H54 (cell line): ENCODE results near the gene DAPK1.

Source experiments
- DNase-seq: peaks from one replicate; pipeline ENCODE4 v3.0.0; 2011; ENCODE audit warnings: low spot score, mixed read lengths; ENCODE audit not compliant: insufficient read length
- FAIRE-seq: peaks from 3 replicates; lab custom pipeline; 2011; peaks lifted over from hg19 to GRCh38; lab: Jason Lieb, UNC
- POLR2A ChIP-seq: IDR thresholded peaks from 2 replicates; pipeline ENCODE4 v1.6.1; 2011; ENCODE audit warnings: low read depth, mild to moderate bottlenecking, low read length

DAPK1 gene

GRCh38 chr9:87503430-87503829 lies 5.8 kb downstream of the DAPK1 start:
- no peak for DNase-seq
- FAIRE-seq = no peak
- no peak for TF ChIP-seq POLR2A

GRCh38 chr9:87503927-87504326 lies 6.3 kb downstream of the DAPK1 start:
- DNase-seq (no peak), FAIRE-seq (no peak)
- no peak for TF ChIP-seq POLR2A

- DNase-seq = no peak
- TF ChIP-seq POLR2A = no peak
- no peak for FAIRE-seq
Observed at GRCh38 chr9:87504938-87505337, 7.3 kb downstream of the DAPK1 start.

DNA sequence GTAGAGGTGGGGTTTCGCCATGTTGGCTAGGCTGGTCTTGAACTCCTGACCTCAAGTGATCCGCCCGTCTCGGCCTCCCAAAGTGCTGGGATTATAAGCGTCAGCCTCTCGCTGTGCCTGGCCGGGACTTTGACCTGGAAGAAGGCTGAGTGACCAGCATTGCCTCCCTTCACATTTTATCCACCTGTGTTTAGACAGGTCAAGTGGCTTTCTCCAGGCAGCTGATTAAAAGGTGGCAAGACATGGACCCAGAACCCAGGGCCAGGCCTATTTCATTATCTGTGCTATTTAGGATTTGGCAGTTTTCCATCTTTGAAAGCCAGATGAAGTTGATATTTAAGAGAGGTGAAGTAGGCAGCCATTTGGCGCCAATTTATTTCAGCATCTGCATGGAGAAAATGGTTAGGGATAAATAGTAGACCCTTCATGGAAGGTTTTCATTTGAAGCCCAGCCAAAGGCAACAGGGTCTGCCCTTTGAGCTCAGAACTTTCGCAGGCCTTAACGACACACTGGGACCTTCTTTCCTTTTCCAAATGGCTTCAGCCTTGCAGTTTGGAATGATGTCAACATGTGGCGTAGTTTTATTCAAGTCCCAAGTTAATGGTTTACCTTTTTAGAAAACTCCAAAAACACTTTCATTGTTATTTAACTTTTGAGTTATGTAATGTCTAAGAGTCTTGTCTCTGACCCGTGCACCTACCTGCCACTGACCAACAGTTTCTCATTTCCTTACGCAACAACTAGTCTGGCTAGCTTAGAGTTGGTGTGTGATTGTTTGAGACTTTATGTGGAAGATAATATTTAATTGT lies 8.4 kb downstream of the DAPK1 start:
- DNase-seq (no peak), FAIRE-seq (no peak)

GRCh38 chr9:87507576-87507975 lies 9.9 kb downstream of the DAPK1 start:
- no peak for TF ChIP-seq POLR2A
- DNase-seq (no peak), FAIRE-seq (no peak)

More for the DNA sequence above, 8.4 kb downstream of the DAPK1 start:
- no peak for TF ChIP-seq POLR2A

DNA sequence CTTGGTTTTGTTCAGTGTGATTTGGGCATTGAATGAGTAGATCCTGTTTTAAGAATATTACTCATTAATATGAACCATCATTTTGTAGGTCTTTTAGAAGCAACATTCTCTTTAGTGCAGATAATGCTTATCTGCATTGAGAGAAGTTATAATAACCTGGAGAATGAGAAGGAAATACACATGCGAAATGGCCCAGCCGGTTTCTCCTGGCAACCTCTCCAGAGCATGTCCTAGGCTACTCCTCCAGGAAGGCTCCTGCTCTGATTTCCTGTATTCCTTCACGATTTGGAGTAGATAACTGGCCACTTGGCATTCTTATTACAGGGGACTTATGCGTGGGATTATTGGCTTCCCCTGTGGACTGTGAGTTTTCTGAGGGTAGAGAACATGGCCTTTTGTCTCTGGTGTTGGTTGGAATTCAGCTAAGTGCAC lies 12.6 kb downstream of the DAPK1 start:
- TF ChIP-seq POLR2A = no peak
- no peak for FAIRE-seq
- DNase-seq = no peak

- TF ChIP-seq POLR2A = no peak
- FAIRE-seq (no peak), DNase-seq (no peak)
Observed at GRCh38 chr9:87512311-87512710, 14.6 kb downstream of the DAPK1 start.

DNA sequence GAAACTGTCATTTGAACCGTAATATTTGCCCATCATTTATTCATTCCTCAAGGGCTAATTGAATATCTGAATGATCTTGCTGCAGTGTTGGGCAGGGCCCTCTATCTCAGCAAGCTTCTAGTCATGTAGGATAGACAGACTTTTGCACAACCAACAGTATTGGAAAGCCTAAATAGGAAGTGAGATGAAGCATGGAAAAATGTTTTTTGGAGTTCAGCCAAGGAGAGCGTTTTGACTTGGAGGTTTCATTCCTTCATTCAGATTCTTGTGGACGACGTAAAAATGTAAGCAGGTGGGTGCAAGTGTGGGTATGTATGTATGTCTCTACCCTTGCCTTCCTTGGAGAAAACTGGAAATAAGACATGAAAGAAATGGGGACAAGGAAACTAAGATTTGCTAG lies 15.5 kb downstream of the DAPK1 start:
- TF ChIP-seq POLR2A = no peak
- no peak for FAIRE-seq
- DNase-seq = no peak

DNA sequence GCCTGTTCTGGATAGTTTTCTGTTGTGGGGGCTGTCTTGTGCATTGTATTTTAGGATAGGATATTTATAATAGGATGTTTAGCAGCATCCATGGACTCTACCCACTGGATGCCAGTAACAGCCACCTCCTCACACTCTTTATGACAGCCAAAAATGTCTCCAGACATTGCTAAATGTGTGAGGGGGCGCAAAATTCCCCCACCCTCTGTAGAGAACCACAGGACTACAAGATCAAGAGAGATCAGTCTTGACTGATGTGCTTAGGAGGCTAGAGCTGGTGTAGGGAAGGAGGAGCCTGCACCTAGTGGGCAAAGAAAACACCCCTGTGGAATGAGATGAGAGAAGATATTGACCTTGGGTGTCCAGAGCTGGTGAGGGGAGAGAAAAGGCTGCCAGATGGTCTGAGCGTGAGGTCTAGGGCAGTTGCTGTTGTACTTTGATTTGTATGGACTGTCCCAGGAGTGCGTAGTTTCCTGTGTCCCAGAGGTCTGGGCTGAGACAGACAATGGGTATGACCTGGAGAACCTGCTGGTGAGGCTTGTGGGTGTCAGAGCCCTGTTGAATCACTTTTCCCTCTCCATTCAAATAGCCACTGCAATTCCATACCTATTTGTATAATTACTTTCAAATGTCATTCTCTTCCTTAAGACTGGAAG lies 16.3 kb downstream of the DAPK1 start:
- TF ChIP-seq POLR2A = no peak
- DNase-seq = no peak
- no peak for FAIRE-seq

DNA sequence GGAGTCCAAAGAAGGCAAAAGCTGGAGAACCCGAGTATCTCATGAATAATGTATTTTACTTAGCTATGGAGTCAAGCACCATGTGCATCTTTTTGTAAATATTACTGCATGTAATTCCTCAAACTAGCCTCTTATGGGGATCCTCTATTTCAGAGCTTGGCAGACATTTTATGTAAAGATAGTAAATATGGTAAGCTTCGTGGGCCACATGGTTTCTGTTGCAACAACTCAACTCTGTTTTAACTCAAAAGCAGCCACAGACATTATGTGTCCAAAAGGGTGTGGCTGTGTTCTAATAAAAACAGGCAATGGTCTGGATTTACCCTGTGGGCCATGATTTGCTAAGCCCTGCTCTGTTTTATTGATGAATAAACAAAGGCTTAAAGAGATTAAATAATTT lies 17.3 kb downstream of the DAPK1 start:
- DNase-seq (no peak), FAIRE-seq (no peak)
- no peak for TF ChIP-seq POLR2A

GRCh38 chr9:87515588-87516221 lies 18.0 kb downstream of the DAPK1 start:
- no peak for TF ChIP-seq POLR2A
- no peak for DNase-seq
- no peak for FAIRE-seq

DNA sequence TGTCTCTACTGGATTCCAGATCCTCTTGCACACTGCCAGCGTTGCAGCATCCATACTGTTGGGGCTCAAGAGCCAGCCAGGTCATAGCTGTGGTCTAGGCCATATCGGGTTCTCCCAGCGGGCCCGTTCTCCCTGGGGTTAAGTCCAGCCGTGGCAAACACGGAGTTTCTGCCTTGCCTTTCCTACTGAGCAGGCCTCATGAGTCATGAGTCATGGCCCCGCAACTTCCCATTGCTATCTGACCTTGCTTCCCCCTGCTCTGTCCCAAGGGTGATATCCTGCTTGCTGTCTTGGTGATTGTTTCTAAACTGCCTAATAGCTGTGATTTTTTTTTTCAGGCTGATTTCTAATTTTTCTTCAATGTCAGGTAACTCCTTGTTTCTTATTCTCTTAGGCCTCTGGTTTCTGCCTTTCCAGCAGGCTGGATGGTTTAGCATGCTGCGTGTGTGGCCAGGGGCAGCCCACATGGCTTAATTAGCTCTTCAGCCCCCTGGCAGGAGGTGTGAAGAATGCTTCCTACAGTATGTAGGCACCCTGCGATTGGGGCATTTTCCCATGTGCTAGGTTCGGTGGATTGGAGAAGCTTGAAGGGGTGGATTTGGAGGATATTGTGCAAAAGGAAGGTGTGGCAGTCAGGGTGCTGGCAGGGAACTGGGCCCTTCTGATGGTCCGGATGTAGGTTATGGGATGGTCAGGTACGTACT lies 18.7 kb downstream of the DAPK1 start:
- DNase-seq (peak; percentile 61), FAIRE-seq (no peak)
- no peak for TF ChIP-seq POLR2A

GRCh38 chr9:87516926-87517290 lies 19.2 kb downstream of the DAPK1 start:
- FAIRE-seq (no peak), DNase-seq (no peak)
- TF ChIP-seq POLR2A = no peak

GRCh38 chr9:87517732-87518131 lies 20.1 kb downstream of the DAPK1 start:
- FAIRE-seq (no peak), DNase-seq (no peak)
- no peak for TF ChIP-seq POLR2A
